Measurements from ENCODE around the gene SEC61A2. TPM values are rescaled to one million over a fixed set of nuclear protein-coding genes. Genes with fewer than 3 reads are reported as not detected.

The SEC61A2 gene
- total and polyA plus RNA-seq, 7 donors = 0.69 to 11.1 (median 7.5) TPM

- TF ChIP-seq POLR2A (IDR thresholded peaks at IDR 0.05) = no peak
- no peak for TF ChIP-seq EP300 (IDR thresholded peaks at IDR 0.05)
- TF ChIP-seq POLR2AphosphoS5 (IDR thresholded peaks at IDR 0.05) = no peak
- TF ChIP-seq, protein P1, sequence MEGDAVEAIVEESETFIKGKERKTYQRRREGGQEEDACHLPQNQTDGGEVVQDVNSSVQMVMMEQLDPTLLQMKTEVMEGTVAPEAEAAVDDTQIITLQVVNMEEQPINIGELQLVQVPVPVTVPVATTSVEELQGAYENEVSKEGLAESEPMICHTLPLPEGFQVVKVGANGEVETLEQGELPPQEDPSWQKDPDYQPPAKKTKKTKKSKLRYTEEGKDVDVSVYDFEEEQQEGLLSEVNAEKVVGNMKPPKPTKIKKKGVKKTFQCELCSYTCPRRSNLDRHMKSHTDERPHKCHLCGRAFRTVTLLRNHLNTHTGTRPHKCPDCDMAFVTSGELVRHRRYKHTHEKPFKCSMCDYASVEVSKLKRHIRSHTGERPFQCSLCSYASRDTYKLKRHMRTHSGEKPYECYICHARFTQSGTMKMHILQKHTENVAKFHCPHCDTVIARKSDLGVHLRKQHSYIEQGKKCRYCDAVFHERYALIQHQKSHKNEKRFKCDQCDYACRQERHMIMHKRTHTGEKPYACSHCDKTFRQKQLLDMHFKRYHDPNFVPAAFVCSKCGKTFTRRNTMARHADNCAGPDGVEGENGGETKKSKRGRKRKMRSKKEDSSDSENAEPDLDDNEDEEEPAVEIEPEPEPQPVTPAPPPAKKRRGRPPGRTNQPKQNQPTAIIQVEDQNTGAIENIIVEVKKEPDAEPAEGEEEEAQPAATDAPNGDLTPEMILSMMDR (IDR thresholded peaks at IDR 0.05) = no peak
- 87 to 88% methylated on average over 2 of the region's 2 CpGs for WGBS, 2 donors
- Histone ChIP-seq H3K9me3 (no peaks in the 10 kb centered on the region), H3K27ac (no peak overlapping the region), H3K4me1 (peaks cover 0 to 41% (median 37%) of the 10 kb centered on the region in 4 donors), H3K27me3 (no peaks in the 10 kb centered on the region), H3K4me3 (no peak overlapping the region), H3K36me3 (peaks cover 0 to 44% (median 8%) of the 10 kb centered on the region in 4 donors)
- no peak for DNase-seq
- intact Hi-C loops (cut with DNase I) = no loop called here
These were observed 68.7 kb downstream of the SEC61A2 start for GRCh38 chr10:12198156-12198555.

DNA sequence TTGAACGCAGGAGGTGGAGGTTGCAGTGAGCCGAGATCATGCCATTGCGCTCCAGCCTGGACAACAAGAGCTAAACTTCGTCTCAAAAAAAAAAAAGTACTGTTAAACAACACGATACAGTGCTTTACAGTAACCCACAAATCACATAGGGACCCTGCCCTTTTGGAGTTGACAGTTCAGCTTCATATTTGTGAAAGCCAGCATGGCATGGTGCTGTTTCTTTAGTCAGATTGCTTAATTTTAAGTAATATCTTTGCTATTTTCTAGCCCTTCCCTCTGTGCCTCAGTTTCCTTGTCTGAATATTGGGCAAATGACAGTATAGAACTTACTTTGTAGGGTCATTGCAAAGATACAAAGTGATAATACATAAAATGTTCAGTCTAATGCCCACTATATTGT, 71.4 kb downstream of the SEC61A2 start:
- H3K27me3 ChIP-seq = no peaks in the 10 kb centered on the region
- 94 to 97% methylated on average over 5 of the region's 5 CpGs for WGBS, 2 donors
- TF ChIP-seq POLR2AphosphoS5 (IDR thresholded peaks at IDR 0.05) (no peak), EP300 (IDR thresholded peaks at IDR 0.05) (no peak), POLR2A (IDR thresholded peaks at IDR 0.05) (no peak)
- TF ChIP-seq, protein P1 (IDR thresholded peaks at IDR 0.05) = no peak
- H3K4me1 ChIP-seq = peaks cover 0 to 23% (median 19%) of the 10 kb centered on the region in 4 donors
- no peak for DNase-seq
- intact Hi-C loops (cut with DNase I) = no loop called here
- no peaks in the 10 kb centered on the region for H3K9me3 ChIP-seq
- H3K36me3 ChIP-seq = peaks cover 0 to 52% (median 8%) of the 10 kb centered on the region in 4 donors
- no peak overlapping the region for H3K4me3 ChIP-seq
- H3K27ac ChIP-seq = no peak overlapping the region

GRCh38 chr10:12201543-12201942, 72.1 kb downstream of the SEC61A2 start:
- H3K4me3 ChIP-seq = no peak overlapping the region
- DNase-seq = no peak
- WGBS, 2 donors = 81 to 88% methylated on average over 3 of the region's 3 CpGs
- intact Hi-C loops (cut with DNase I) = no loop called here
- H3K27ac ChIP-seq = no peak overlapping the region
- H3K27me3 ChIP-seq = no peaks in the 10 kb centered on the region
- H3K4me1 ChIP-seq = peaks cover 0 to 20% (median 18%) of the 10 kb centered on the region in 4 donors
- no peaks in the 10 kb centered on the region for H3K9me3 ChIP-seq
- peaks cover 0 to 55% (median 8%) of the 10 kb centered on the region in 4 donors for H3K36me3 ChIP-seq
- TF ChIP-seq, protein P1 (IDR thresholded peaks at IDR 0.05) = no peak
- TF ChIP-seq POLR2AphosphoS5 (IDR thresholded peaks at IDR 0.05) = no peak
- no peak for TF ChIP-seq EP300 (IDR thresholded peaks at IDR 0.05)
- TF ChIP-seq POLR2A (IDR thresholded peaks at IDR 0.05) = no peak

GRCh38 chr10:12202226-12202625, 72.7 kb downstream of the SEC61A2 start:
- no peak for DNase-seq
- peaks cover 0 to 13% (median 11%) of the 10 kb centered on the region in 4 donors for H3K4me1 ChIP-seq
- intact Hi-C loops (cut with DNase I) = no loop called here
- H3K27me3 ChIP-seq = no peaks in the 10 kb centered on the region
- H3K27ac ChIP-seq = no peak overlapping the region
- no peak for TF ChIP-seq POLR2A (IDR thresholded peaks at IDR 0.05)
- TF ChIP-seq POLR2AphosphoS5 (IDR thresholded peaks at IDR 0.05) = no peak
- TF ChIP-seq, protein P1 (IDR thresholded peaks at IDR 0.05) = no peak
- TF ChIP-seq EP300 (IDR thresholded peaks at IDR 0.05) = no peak
- 56 to 86% methylated on average over 5 of the region's 5 CpGs for WGBS, 2 donors
- no peak overlapping the region for H3K4me3 ChIP-seq
- H3K36me3 ChIP-seq = peaks cover 0 to 55% (median 8%) of the 10 kb centered on the region in 4 donors
- H3K9me3 ChIP-seq = no peaks in the 10 kb centered on the region

- TF ChIP-seq POLR2AphosphoS5 (IDR thresholded peaks at IDR 0.05) (no peak), POLR2A (IDR thresholded peaks at IDR 0.05) (no peak), EP300 (IDR thresholded peaks at IDR 0.05) (no peak)
- TF ChIP-seq, protein P1 (IDR thresholded peaks at IDR 0.05) = no peak
- no peak overlapping the region for H3K4me3 ChIP-seq
- DNase-seq = no peak
- no peaks in the 10 kb centered on the region for H3K4me1 ChIP-seq
- no peaks in the 10 kb centered on the region for H3K27me3 ChIP-seq
- no peak overlapping the region for H3K27ac ChIP-seq
- H3K36me3 ChIP-seq = peaks cover 0 to 63% (median 11%) of the 10 kb centered on the region in 4 donors
- 89 to 90% methylated on average over 3 of the region's 3 CpGs for WGBS, 2 donors
- intact Hi-C loops (cut with DNase I) = no loop called here
- H3K9me3 ChIP-seq = no peaks in the 10 kb centered on the region
These were observed 75.6 kb downstream of the SEC61A2 start for GRCh38 chr10:12205082-12205481.

Measured in sigmoid colon (tissue), 7 donors.